Stimulated activated CD4-positive, alpha-beta T cell treated with anti-CD3 and anti-CD28 coated beads, Interleukin-4, amount 100 ng/mL, for 4 hours (primary cell): Measurements from ENCODE around the gene AP4B1.
A peak's percentile ranks its signal among the peaks of the same experiment; 100 is the strongest.

ENCODE experiments used
- DNase-seq, 2 experiments: peaks; one replicate each; pipeline ENCODE4 v3.0.0-alpha.2; 2020

Gene AP4B1

DNA sequence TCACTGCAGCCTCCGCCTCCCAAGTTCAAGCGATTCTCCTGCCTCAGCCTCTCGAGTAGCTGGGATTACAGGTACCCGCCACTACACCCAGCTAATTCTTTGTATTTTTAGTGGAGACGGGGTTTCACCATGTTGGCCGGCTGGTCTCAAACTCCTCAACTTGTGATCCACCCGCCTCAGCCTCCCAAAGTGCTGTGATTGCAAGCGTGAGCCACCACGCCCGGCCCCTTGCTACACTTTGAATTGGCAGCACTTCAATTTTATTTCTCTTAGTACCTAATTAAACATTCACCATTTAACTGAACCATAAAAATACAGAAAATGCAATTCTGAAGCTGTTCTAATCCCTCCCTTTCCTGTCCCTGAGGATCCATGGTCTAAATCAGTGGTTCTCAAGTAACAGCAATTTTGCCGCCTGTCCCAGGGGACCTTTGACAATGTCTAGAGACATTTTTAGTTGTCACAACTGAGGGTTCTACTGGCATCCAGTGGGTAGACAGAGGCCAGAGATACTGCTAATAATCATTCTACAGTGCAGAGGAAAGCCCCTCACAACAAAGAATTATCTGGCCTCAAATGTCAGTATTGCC, 12.9 kb downstream of the AP4B1 start:
- DNase-seq = no peak

DNA sequence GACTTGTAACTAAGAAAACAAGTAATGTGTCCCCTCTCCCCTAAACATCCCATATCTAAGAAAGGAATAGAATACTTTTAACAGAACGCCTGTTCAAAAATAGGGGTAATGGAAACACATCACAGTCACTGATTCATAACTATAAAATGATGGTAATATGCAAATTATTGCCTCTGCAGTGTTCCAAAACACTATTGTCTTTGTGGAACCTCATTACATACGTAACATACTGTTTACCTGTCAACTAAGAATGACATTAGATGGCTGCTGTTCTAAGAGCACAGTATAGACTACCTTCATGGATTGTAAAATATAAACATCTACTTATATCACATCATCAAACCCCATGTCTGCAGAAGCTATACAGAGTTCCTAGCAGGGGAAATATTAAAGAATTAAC, 13.8 kb downstream of the AP4B1 start:
- no peak for DNase-seq

DNA sequence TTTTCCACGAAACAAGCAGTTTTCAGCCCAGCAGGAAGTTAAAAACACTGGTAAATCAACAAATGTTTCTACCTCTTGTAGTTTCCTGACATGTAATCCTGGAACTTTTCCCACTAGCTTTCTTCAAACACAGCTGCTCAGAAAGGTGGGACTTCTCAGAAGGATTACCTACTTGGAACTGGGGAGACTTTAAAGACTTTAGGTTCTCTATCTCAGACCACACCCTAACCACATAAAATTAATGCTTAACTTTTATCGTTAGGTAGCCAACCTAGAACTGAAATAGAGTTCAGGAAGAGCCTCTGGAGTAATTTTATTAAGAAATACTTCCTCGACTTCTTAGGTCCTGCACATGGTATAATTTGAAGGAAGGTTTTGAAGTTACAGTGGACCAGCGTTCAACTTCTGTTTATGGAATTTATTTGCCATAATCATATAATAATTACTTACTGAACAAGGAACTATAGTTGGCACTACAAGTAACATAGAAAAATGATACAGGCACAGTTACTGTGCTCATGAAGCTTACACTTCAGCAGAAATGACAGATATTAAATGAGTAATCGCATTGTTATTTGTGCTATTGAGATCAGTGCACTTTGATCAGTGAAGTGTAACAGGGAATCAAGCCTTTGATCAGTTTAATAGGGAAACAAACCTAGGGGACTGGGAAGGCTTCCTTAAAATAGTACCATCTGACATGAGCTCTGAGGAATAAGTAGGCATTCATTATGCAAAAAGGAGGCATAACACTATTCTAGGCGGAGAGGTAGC, 17.0 kb downstream of the AP4B1 start, which contains the start of gene BCL2L15:
Gene BCL2L15 (minus strand): TSS at position 180 of the 774 bp plus-strand sequence. CDS start 206 bp downstream, outside the sequence.
- no peak for DNase-seq

DNA sequence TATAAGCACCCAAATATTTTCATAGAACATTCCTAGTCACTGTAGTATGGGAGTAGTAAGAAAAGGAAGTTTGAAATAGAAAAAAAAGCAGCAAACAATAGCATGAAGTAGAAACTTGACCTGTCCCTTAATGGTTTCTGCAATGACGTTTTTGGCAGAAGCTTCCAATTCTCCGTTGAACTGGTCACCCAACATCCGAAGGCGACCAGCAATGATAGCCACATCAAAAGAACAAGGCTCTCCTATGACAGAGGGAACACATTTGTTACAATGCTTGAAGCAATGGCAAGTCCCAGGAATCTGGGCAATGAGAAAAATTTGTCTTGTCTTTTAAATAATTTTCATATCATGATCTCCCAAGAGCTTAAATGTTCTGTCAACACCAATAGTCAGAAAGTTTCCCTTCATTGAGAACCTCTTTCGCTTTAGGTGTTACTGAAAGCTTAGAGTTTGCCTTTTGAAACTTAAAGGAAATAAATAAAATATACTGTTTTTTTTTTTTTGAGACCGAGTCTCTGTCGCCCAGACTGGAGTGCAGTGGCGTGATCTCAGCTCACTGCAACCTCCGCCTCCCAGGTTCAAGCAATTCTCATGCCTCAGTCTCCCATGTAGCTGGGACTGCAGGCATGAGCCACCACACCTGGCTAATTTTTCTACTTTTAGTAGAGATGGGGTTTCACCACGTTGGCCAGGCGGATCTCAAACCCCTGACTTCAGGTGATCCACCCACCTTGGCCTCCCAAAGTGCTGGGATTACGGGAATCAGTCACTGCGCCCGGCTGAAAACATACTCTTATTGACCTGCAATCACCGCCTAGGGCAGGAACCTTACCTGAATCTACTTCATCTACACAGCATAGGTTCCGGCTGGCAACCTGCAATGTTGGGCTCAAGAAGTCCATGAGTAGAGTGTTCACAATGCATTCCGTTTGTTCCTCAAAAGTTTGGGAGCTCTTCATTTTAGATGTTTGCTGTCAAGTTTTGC, 17.9 kb downstream of the AP4B1 start:
- no peak for DNase-seq

DNA sequence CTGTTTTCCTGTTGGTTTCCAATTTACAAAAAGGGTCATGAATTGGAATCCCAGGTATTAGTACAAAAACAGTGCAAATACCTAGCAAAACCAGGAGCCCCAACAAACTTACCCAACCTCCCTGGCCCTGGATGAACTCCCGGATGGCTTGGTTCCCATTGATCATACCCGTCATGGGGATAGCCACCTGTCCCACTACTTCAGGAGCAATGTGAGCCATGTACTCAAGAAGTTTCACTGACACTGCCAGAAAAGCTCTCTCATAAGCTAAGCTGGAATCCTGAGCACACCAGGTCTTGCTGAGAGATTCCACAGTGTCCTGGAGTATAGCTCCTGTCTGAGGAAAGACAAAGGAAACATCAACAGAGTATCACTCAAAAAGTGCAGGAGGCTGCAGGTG, 22.9 kb downstream of the AP4B1 start:
- DNase-seq = no peak

DNA sequence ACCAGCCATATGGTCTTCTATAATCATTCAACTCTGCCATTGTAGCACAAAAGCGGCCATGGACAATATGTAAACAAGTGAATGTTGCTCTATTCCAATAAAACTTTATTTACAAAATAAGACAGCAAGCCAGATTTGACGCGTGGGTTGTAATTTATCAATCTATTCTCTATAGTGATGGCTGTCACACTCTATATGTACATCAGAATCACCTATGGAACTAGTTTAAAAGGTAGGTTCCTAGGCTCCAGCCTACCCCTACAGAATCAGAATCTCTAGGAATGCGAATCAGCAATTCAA, 24.9 kb downstream of the AP4B1 start:
- DNase-seq = no peak

DNA sequence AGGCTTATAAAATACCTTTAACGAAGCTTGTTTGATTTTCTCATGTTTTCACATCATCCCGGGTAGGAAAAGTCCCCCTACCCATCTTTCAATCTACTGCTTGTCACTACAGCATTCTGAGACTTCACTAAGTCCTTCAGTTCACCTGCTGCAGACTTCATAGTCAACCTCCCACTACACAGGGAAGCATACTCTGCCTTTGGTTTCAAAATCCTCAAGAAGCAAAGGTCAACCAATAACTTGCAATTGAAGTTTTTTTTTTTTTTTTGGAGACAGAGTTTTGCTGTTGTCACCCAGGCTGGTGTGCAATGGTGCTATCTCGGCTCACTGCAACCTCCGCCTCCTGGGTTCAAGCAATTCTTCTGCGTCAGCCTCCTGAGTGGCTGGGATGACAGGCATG, 28.4 kb downstream of the AP4B1 start:
- no peak for DNase-seq

DNA sequence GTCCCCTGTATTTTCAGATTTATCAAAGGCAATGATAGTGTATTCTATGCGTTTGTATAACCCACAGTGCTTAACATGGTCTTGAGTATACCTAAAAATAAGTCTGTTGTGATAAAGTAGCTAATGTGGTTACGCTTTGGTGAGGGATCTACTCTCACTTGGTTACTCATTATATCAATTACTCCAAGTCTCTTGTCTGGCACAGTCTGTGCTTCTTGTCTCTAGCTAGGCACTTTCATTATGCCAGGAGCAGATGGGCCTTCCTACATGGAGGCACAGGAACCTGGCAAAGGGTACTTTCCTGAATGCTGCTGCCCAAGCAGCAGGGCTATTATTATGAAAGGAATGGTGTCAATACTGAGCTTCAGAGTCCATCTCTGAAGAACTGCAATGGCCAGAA, 28.9 kb downstream of the AP4B1 start:
- DNase-seq = no peak

DNA sequence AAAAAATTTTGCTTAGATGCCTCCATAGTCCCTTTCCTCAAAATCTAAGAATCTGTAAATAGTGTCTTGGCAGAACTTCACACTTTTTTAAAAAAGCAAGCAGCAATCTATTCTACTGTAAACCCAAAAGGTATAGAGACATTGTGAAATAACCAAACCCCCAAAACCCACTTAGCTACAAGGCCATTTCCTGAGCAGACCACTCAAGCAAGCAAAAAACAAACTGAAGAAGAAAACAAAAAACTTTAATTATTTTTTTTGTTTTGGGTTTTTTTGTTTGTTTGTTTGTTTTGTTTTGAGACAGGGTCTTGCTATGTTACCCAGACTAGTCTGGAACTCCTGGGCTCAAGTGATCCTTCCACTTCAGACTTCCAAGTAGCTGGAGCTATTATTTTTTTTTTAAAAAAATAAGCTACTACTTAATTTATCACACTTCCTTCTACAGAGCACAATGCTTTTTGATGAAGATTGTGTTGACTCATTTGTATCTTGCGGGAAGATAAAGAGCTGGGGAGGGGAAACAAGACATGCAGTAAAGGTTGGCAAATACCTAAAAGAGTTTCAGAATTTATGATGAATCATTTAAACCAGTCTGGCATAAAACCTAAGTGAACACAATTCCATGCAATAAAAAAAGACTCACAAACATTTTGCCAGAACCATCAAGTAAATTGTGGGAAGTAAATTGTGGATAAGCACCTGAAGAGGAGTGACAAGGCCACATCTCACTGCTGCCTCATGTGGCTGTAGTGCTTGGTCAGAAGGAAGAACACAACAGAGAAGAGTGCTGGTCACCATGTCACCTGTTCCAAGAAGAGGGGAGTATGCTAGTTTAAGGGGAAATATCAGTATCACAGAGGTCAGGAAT, 30.4 kb downstream of the AP4B1 start:
- DNase-seq = no peak

DNA sequence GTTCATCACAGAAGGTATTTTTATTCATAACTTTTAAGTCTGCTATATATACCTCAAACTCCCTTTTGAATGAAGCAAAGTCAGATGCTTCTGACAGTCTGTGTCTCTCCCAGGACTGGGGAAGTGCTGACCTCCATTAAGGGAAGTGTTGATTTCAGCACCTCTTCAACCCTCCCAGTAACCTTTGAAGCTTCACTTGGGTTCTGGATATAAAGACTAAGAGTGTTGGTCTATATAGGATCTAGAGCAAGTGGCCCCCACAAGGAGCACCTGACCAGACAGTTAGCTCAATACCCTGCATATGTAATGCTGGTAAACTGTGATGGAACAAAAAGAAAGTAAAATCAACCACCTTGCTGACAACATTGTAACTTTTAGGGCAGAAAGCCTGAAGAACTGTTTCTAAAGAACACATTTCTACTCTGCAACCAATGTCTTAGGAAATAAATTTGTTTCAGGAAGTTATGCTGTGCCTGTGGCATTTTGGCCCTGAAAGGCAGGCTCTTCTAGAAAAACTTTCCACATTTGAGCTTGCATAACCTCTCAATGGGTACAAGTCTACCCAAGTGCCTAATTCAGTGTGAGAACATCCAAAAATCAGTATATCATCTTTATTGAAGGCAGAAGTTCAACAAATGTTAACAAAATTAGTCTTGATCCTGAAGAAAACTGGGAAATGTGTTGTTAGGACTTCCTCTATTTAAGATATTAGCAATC, 32.2 kb downstream of the AP4B1 start:
- DNase-seq = no peak

DNA sequence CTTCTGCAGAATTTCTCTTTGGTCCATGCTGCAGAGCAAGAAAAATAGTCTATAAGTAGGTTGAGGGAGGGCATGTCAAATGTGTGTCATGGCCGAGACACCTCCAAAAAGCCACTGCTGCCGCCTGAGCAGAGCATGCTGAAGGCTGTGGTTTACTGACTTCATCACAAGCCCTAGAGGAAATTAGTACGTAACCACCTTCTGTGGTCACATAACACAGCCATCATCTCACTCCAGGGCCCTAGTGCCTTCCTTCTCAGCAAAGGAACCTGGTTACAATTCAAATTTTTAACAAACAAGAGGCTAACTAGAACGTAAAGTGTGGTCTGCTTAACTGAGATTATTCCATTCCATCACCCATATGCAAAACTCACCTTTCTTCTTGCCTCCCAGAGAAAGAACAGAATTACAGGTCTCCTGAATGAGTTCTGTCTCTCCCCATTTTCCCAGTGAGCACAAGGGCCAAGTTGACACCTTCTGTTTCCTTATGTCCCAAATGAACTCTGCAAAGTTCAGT, 32.9 kb downstream of the AP4B1 start, which contains the start of gene PTPN22:
Gene PTPN22 (minus strand): TSS at position 116 of the 517 bp plus-strand sequence.
- DNase-seq = peak; percentile 60 to 88

DNA sequence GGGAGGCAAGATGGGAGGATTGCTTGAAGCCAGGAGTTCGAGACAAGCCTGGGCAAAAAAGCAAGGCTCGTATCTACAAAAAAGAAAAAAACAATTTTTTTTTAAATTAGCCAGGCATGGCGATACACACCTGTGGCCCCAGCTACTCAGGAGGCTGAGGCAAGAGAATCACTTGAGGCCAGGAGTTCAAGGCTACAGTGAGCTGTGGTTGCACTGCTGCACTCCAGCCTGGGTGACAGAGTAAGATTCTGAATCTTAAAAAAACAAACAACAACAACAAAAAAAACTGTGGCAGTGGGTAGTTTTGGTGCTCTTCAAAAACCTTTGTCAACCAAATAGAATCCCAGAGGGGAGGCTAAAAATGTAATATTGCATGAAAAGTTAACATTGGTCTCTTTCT, 33.8 kb downstream of the AP4B1 start:
- no peak for DNase-seq

DNA sequence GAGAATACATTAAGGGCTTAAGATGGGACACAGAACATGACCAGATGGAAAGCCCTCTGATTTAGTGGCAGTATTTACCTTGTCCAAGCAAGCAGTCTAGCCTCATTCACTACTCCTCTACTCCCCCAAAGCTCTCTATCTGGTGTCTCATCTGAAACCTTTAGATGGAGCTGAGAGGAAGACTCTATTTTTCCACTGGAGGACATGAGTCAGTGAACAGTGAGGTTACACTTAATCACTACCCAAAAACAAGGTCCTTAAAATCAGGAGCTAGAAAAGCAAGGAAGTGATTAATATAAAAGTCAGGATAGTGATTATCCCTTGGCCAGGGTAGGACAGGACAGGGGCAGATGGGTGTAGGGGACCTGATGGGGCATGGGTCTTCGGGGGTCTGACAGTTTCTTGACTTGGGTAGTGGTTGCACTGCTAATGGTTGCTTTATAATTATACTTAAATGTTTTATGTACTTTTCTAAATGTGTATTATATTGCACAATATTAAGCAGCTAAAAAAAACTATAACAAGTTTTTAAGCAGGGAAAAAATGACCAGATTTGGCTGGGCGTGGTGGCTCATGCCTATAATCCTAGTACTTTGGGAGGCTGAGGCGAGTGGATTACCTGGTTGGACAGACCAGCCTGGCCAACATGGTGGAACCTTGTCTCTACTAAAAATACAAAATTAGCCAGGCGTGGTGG, 36.1 kb downstream of the AP4B1 start:
- no peak for DNase-seq

DNA sequence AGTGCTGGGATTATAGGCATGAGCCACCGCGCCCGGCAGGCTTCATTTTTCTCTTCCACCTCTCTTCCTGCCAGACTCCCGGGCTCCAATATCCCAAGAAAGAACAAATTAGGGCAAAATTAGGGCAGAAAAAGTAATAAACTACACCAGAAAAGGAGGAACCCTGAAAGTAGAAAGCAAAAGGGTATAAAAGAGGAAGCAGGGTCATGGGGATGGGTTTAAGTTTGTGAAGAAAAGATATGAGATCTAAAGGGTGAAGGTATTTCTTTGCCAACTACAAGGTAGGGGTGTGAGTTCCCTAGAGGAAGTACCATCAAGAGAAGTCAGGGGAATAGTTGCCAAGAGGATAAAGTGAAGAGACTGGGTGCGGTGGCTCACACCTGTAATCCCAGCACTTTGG, 43.0 kb downstream of the AP4B1 start:
- no peak for DNase-seq

DNA sequence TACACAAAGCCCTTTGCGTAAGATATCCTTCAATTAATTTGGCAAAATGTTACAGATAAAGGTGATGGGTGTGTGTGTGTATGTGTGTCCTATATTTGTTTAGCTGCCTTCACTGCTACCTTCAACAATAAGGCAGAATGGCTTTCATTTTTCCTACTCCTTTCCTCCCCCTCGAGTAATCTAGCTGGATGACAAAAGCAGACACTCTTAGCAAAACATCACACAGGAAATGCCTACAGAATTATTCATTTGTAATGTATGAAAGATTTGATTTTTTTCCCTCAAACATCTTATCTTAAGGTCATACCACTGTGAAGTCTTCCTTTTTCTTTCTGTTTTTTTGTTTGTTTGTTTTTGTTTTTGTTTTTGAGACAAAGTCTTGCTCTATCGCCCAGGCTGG, 43.7 kb downstream of the AP4B1 start:
- DNase-seq = no peak

DNA sequence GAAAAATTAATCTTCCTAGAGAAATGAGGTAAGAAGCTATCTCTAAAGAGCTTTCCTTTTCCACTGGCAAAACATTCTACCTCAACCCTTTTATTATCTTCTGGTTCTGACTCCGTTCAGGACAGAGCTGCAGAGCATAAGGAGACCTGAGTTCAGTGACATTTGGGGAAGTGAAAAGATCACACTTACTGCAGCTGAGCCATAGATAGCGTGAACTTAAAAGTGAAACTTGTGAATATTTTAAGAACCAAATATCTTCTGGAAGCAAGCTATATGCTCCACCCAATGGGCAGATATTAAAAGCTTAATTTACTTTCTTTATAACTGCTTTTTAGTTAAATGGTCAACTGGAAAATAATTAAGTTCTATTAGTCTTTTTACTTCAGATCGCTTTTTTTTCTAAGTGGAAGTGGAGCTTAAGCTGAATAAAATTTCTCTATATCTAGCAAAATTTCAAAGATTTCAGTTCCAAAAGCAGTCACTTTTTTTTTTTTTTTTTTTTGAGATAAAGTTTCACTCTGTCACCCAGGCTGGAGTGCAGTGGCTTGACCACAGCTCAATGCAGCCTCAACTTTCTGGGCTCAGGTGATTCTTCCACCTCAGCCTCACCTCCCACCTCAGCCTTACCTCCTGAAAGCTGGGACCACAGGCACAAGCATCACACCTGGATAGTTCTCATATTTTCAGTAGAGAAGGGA, 45.0 kb downstream of the AP4B1 start:
- no peak for DNase-seq

DNA sequence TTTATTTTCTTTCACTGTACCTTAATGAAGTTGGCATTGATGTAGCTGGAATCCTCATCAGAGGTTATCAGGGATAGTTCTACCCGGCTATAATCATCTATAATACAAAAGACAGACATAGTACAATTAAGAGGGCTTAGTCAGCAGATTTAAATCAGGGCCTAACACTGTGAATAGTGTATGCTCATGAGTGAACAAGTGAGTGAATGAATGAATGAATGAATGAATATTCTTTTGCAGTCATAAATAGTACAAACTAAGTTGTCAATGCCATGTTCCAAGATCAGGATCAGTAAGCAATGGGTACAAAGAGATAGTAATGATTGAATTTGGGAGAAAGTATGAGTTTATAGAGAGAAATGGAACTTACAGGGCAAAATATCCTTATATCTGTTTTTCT, 45.6 kb downstream of the AP4B1 start:
- DNase-seq = no peak

DNA sequence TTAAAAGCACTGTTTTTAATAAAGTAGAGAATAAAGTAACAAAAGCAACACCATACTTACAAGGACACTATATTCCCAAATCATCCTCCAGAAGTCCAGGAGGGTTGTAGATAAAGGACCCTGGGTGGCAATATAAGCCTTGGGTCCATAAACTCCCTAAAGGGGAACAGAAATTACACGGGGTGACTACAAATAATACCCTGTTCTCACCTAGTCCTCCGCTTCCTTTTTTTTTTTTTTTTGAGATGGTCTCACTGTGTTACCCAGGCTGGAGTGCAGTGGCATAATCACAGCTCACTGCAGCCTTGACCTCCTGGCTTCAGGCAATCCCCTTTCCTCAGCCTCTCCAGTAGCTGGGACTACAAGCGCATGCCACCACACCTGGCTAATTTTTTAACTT, 46.2 kb downstream of the AP4B1 start:
- no peak for DNase-seq

DNA sequence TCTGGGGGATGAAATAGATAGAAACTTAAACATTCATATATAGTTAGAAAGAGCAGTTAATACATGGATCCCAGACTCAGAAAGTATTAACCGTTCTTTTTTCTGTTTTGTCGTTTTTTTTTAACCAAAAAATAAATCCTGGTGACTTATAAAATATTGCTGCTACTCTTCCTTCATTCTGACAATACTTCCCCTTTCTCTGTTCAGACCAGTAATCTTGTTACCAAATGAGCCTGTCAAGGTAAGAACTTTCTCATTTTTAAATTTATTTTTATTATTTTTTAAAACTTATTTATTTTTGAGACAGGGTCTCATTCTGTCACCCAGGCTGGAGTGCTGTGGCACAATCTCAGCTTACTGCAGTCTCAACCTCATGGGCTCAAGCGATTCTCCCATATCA, 46.8 kb downstream of the AP4B1 start:
- no peak for DNase-seq

DNA sequence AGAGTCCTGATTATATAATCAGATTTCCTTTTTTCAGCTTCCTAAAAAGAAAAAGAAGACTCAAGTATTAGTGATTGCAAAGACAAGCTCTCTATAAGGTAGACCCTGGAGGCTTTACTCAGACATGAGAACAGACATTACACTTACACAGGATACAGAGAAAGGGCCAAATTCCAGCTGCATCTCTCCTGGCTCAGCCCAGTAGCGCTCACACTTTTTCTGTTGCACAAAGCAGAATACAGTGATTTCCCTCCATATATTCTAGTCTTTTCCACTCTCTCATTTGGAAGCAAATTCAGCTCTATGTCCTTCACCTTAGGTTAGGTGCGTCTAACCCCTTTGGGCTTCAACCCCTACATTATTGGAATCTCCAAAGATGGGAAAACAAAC, 48.2 kb downstream of the AP4B1 start:
- no peak for DNase-seq
